Neuronal stem cell (in vitro differentiated cells): ENCODE measurements around the gene OR9A4. TPM values are rescaled to one million over a fixed set of nuclear protein-coding genes. Genes with fewer than 3 reads are reported as not detected.

Experiments used
- DNase-seq: peaks from one replicate; pipeline ENCODE4 v3.0.0-alpha.2; 2013; ENCODE audit warnings: low spot score
- H2AFZ ChIP-seq: one replicate; pipeline ENCODE4 v1.6.1; 2013; ENCODE audit warnings: mild to moderate bottlenecking, low read length, inconsistent platforms
- H2AK5ac ChIP-seq: 2 replicates; pipeline ENCODE4 v1.6.1; 2013; ENCODE audit warnings: low read depth, mild to moderate bottlenecking, inconsistent platforms, low read length, moderate library complexity, mixed read lengths
- H2BK120ac ChIP-seq: 2 replicates; pipeline ENCODE4 v1.6.1; 2013; ENCODE audit warnings: low read depth, mild to moderate bottlenecking, inconsistent platforms, low read length, moderate library complexity, mixed read lengths
- H2BK12ac ChIP-seq: one replicate; pipeline ENCODE4 v1.6.1; 2013; ENCODE audit warnings: low read length, inconsistent platforms
- H2BK15ac ChIP-seq: 2 replicates; pipeline ENCODE4 v1.6.1; 2013; ENCODE audit warnings: mild to moderate bottlenecking, low read length, inconsistent platforms, mixed read lengths
- H2BK5ac ChIP-seq: one replicate; pipeline ENCODE4 v1.6.1; 2013; ENCODE audit warnings: inconsistent platforms, mild to moderate bottlenecking, low read length, moderate library complexity
- H3K14ac ChIP-seq: one replicate; pipeline ENCODE4 v1.6.1; 2013; ENCODE audit warnings: low read length, inconsistent platforms
- H3K18ac ChIP-seq: 2 replicates; pipeline ENCODE4 v1.6.1; 2013; ENCODE audit warnings: low read length, inconsistent platforms
- H3K23ac ChIP-seq: 2 replicates; pipeline ENCODE4 v1.6.1; 2013; ENCODE audit warnings: low read depth, mild to moderate bottlenecking, mixed read lengths, low read length, inconsistent platforms; ENCODE audit not compliant: poor library complexity
- H3K27ac ChIP-seq: replicated peaks from 3 replicates; pipeline ENCODE4 v1.5.1; 2013; ENCODE audit warnings: low read length, inconsistent platforms
- H3K27me3 ChIP-seq, 3 experiments: 2 replicates each; pipeline ENCODE4 v1.6.1; 2013; ENCODE audit warnings: low read length in 3 of 3, mild to moderate bottlenecking in 2 of 3, inconsistent platforms in 1 of 3, low read depth in 1 of 3, mixed read lengths in 1 of 3, moderate library complexity in 1 of 3; ENCODE audit not compliant: control insufficient read depth in 3 of 3, insufficient read depth in 3 of 3
- H3K36me3 ChIP-seq, 2 donors: replicated peaks in 1 of 2; 2 replicates each; pipeline ENCODE4 v1.6.1; 2013; ENCODE audit warnings: low read length in 2 of 2; ENCODE audit not compliant: control insufficient read depth in 2 of 2, insufficient read depth in 2 of 2
- H3K4ac ChIP-seq: 2 replicates; pipeline ENCODE4 v1.6.1; 2013; ENCODE audit warnings: inconsistent platforms, mild to moderate bottlenecking, low read length, moderate library complexity
- H3K4me1 ChIP-seq, 2 donors: 1 replicate in 1 of 2; 2 replicates in 1 of 2; pipeline ENCODE4 v1.6.1; 2013; ENCODE audit warnings: low read length in 2 of 2, low read depth in 1 of 2; ENCODE audit not compliant: control insufficient read depth in 2 of 2, insufficient read depth in 1 of 2
- H3K4me2 ChIP-seq: one replicate; pipeline ENCODE4 v1.6.1; 2013; ENCODE audit warnings: mild to moderate bottlenecking, low read length, inconsistent platforms; ENCODE audit not compliant: insufficient read depth, poor library complexity, severe bottlenecking
- H3K4me3 ChIP-seq, 2 donors: 2 replicates each; pipeline ENCODE4 v1.5.1; 2013; ENCODE audit warnings: low read length in 2 of 2, mild to moderate bottlenecking in 2 of 2, inconsistent platforms in 1 of 2, moderate library complexity in 1 of 2
- H3K79me1 ChIP-seq: one replicate; pipeline ENCODE4 v1.6.1; 2013; ENCODE audit warnings: low read depth, mild to moderate bottlenecking, inconsistent platforms, low read length, moderate library complexity
- H3K9ac ChIP-seq: one replicate; pipeline ENCODE4 v1.6.1; 2013; ENCODE audit warnings: mild to moderate bottlenecking, low read depth, low read length, inconsistent platforms; ENCODE audit not compliant: poor library complexity
- H3K9me3 ChIP-seq, 2 donors: replicated peaks in 1 of 2; 2 replicates each; pipeline versions ENCODE3 to v1.6.1; 2013; ENCODE audit warnings: low read length in 2 of 2, mild to moderate bottlenecking in 2 of 2, inconsistent platforms in 1 of 2, low read depth in 1 of 2, mixed read lengths in 1 of 2, moderate library complexity in 1 of 2; ENCODE audit not compliant: control insufficient read depth in 2 of 2, insufficient read depth in 1 of 2
- H4K8ac ChIP-seq: one replicate; pipeline ENCODE4 v1.6.1; 2013; ENCODE audit warnings: low read depth, mild to moderate bottlenecking, inconsistent platforms, low read length, moderate library complexity
- H4K91ac ChIP-seq: one replicate; pipeline ENCODE4 v1.6.1; 2013; ENCODE audit warnings: low read length, low read depth, mild to moderate bottlenecking, inconsistent platforms; ENCODE audit not compliant: poor library complexity
- WGBS, 2 donors: extraction: QIAGEN DNeasy Blood & Tissue Kit; methylation state at CpG; one replicate each; pipeline ENCODE4 v1.1.7; 2013; ENCODE audit warnings: missing lambda C conversion rate in 2 of 2, mixed read lengths in 1 of 2; ENCODE audit not compliant: insufficient read length in 2 of 2, insufficient replicate concordance in 1 of 2; ENCODE audit errors: extremely low coverage in 2 of 2; 5-methylcytosine and 5-hydroxymethylcytosine counted together
- polyA plus RNA-seq, 2 experiments: library from polyadenylated mRNA; stranded (reverse); fragments of 200-250 nt; gene quantifications; one replicate each; pipeline ENCODE4 v1.2.3, GENCODE V29; 2013

Gene OR9A4
- polyA plus RNA-seq (2013, experiment 1 of 2), result not detected
- polyA plus RNA-seq (2013, experiment 2 of 2), result not detected

GRCh38 chr7:141916099-141916498 lies at the start of gene OR9A4:
Gene OR9A4, plus strand, starts transcription at chr7:141916399. Its CDS starts 2,477 bp downstream, at chr7:141918876.
- no peak within 1 kb of the TSS for H3K9ac ChIP-seq
- H2AFZ ChIP-seq, result no peak within 1 kb of the TSS
- peaks cover 1% of the 10 kb centered on the region for H3K79me1 ChIP-seq
- H2BK120ac ChIP-seq, result no peak within 1 kb of the TSS
- no peaks in the 10 kb centered on the region for H3K4me1 ChIP-seq
- DNase-seq, result no peak
- no peak within 1 kb of the TSS for H3K27ac ChIP-seq
- no peak within 1 kb of the TSS for H3K14ac ChIP-seq
- no peak within 1 kb of the TSS for H2BK15ac ChIP-seq
- WGBS, 2 donors, result no CpG with 5 or more reads among the region's 3 CpGs
- H4K8ac ChIP-seq, result no peak within 1 kb of the TSS
- no peak within 1 kb of the TSS for H3K4ac ChIP-seq
- no peaks in the 10 kb centered on the region for H3K36me3 ChIP-seq
- peaks cover 0 to 2% of the 10 kb centered on the region in 2 donors for H3K9me3 ChIP-seq
- no peak within 1 kb of the TSS for H3K4me2 ChIP-seq
- H3K18ac ChIP-seq, result no peak within 1 kb of the TSS
- H4K91ac ChIP-seq, result no peak within 1 kb of the TSS
- no peak within 1 kb of the TSS for H3K4me3 ChIP-seq
- no peak within 1 kb of the TSS for H2AK5ac ChIP-seq
- no peak within 1 kb of the TSS for H2BK5ac ChIP-seq
- no peak within 1 kb of the TSS for H3K23ac ChIP-seq
- H2BK12ac ChIP-seq, result no peak within 1 kb of the TSS
- no peaks in the 10 kb centered on the region for H3K27me3 ChIP-seq

- H2BK5ac ChIP-seq, result no peak overlapping the region
- no peak overlapping the region for H3K9ac ChIP-seq
- H3K4ac ChIP-seq, result no peak overlapping the region
- no CpG with 5 or more reads among the region's 2 CpGs for WGBS, 2 donors
- H3K9me3 ChIP-seq, result no peaks in the 10 kb centered on the region
- no peak overlapping the region for H3K23ac ChIP-seq
- no peaks in the 10 kb centered on the region for H3K4me1 ChIP-seq
- H2AFZ ChIP-seq, result no peak overlapping the region
- no peak overlapping the region for H4K91ac ChIP-seq
- H3K27ac ChIP-seq, result no peak overlapping the region
- H2BK120ac ChIP-seq, result no peak overlapping the region
- no peak overlapping the region for H3K4me3 ChIP-seq
- H3K4me2 ChIP-seq, result no peak overlapping the region
- H3K18ac ChIP-seq, result no peak overlapping the region
- no peak for DNase-seq
- no peak overlapping the region for H2BK15ac ChIP-seq
- H3K36me3 ChIP-seq, result no peaks in the 10 kb centered on the region
- H3K14ac ChIP-seq, result no peak overlapping the region
- H4K8ac ChIP-seq, result no peak overlapping the region
- no peaks in the 10 kb centered on the region for H3K79me1 ChIP-seq
- H2AK5ac ChIP-seq, result no peak overlapping the region
- H2BK12ac ChIP-seq, result no peak overlapping the region
- H3K27me3 ChIP-seq, result no peaks in the 10 kb centered on the region
Measured at GRCh38 chr7:141866974-141867373, 49.2 kb upstream of the OR9A4 start.

- WGBS, 2 donors, result no CpG with 5 or more reads among the region's 3 CpGs
- H2BK12ac ChIP-seq, result no peak overlapping the region
- no peak overlapping the region for H2AFZ ChIP-seq
- H3K79me1 ChIP-seq, result no peaks in the 10 kb centered on the region
- DNase-seq, result no peak
- no peaks in the 10 kb centered on the region for H3K4me1 ChIP-seq
- H3K18ac ChIP-seq, result no peak overlapping the region
- no peaks in the 10 kb centered on the region for H3K36me3 ChIP-seq
- H4K91ac ChIP-seq, result no peak overlapping the region
- H3K27me3 ChIP-seq, result no peaks in the 10 kb centered on the region
- H2BK120ac ChIP-seq, result no peak overlapping the region
- peaks cover 0 to 3% of the 10 kb centered on the region in 2 donors for H3K9me3 ChIP-seq
- no peak overlapping the region for H2BK5ac ChIP-seq
- H4K8ac ChIP-seq, result no peak overlapping the region
- no peak overlapping the region for H3K4me3 ChIP-seq
- H2AK5ac ChIP-seq, result no peak overlapping the region
- no peak overlapping the region for H3K4ac ChIP-seq
- no peak overlapping the region for H2BK15ac ChIP-seq
- no peak overlapping the region for H3K4me2 ChIP-seq
- no peak overlapping the region for H3K23ac ChIP-seq
- no peak overlapping the region for H3K14ac ChIP-seq
- H3K9ac ChIP-seq, result no peak overlapping the region
- no peak overlapping the region for H3K27ac ChIP-seq
Measured at GRCh38 chr7:141872931-141873330, 43.3 kb upstream of the OR9A4 start.

GRCh38 chr7:141874787-141875186 lies 41.4 kb upstream of the OR9A4 start:
- H2AK5ac ChIP-seq, result no peak overlapping the region
- H3K9ac ChIP-seq, result no peak overlapping the region
- no peak overlapping the region for H2BK12ac ChIP-seq
- no peak overlapping the region for H2BK15ac ChIP-seq
- no peaks in the 10 kb centered on the region for H3K4me1 ChIP-seq
- no peak for DNase-seq
- no peaks in the 10 kb centered on the region for H3K27me3 ChIP-seq
- H4K8ac ChIP-seq, result no peak overlapping the region
- no peak overlapping the region for H3K4ac ChIP-seq
- no peak overlapping the region for H3K23ac ChIP-seq
- WGBS, 2 donors, result no CpG with 5 or more reads among the region's 3 CpGs
- no peak overlapping the region for H2AFZ ChIP-seq
- peaks cover 0 to 3% of the 10 kb centered on the region in 2 donors for H3K9me3 ChIP-seq
- no peak overlapping the region for H3K18ac ChIP-seq
- no peak overlapping the region for H3K4me2 ChIP-seq
- H2BK5ac ChIP-seq, result no peak overlapping the region
- no peak overlapping the region for H4K91ac ChIP-seq
- no peak overlapping the region for H3K14ac ChIP-seq
- no peaks in the 10 kb centered on the region for H3K36me3 ChIP-seq
- no peak overlapping the region for H3K4me3 ChIP-seq
- H2BK120ac ChIP-seq, result no peak overlapping the region
- H3K27ac ChIP-seq, result no peak overlapping the region
- H3K79me1 ChIP-seq, result no peaks in the 10 kb centered on the region
